Measurements from ENCODE around the gene TMEM204.

Gene TMEM204

GRCh38 chr16:1538804-1539520 lies 5.5 kb downstream of the TMEM204 start:
- DNase-seq (ENCODE audit: low read depth in 2 of 2), result no peak

DNA sequence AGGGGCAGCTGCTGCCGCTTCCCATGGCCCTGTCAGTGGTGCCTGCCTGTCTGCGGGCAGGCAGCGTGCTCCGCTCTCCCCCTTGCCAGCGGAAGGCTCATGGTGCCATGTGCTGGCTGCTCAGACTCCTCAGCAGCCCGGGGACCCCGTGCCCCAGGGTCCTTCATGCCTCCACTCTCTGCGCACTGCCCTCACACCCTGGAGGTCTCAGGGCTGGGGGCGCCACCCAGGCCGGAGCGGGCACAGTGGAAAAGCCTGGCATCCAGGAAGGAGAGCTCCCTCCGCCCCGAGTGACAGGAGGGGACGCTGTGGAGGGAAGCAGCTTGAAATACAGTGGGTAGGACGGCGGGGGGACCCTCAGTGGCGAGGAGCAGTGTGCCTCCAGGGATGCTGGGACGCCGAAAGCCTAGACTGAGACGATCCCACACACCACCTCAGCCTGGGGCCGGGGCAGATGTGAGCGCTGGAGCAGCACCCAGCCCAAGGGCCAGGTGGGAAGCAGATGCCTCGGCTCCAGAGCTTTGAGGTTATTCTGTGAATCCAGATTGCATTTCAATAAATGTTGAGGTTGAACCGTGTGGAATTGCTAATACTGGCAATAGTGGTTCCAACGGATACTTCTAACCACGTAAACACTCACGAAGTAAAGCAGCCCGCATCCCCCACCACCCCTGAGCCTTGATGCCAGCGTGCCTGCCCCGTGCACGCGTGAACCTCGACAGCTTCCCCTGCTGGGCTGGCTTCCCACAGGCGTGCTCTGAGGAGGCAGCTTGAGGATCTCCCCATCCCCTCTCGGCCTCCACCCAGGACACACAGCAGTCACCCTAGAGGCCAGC lies 6.5 kb downstream of the TMEM204 start:
- no peak for DNase-seq (ENCODE audit: low read depth in 2 of 2)

DNA sequence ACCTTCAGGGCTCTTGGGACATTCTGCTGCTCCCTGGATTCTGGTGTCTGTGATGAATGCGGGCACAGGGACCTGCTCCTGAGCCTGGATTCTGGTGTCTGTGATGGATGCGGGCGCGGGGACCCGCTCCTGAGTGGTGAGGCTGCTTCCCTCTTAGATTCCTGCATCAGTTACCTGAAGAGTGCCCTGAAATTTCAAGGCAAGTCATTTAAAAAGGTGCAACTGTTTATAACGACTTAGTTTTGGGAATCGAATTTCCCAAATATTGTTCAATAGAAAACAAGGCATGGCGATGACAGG lies 7.0 kb downstream of the TMEM204 start:
- no peak for DNase-seq (ENCODE audit: low read depth in 2 of 2)

DNA sequence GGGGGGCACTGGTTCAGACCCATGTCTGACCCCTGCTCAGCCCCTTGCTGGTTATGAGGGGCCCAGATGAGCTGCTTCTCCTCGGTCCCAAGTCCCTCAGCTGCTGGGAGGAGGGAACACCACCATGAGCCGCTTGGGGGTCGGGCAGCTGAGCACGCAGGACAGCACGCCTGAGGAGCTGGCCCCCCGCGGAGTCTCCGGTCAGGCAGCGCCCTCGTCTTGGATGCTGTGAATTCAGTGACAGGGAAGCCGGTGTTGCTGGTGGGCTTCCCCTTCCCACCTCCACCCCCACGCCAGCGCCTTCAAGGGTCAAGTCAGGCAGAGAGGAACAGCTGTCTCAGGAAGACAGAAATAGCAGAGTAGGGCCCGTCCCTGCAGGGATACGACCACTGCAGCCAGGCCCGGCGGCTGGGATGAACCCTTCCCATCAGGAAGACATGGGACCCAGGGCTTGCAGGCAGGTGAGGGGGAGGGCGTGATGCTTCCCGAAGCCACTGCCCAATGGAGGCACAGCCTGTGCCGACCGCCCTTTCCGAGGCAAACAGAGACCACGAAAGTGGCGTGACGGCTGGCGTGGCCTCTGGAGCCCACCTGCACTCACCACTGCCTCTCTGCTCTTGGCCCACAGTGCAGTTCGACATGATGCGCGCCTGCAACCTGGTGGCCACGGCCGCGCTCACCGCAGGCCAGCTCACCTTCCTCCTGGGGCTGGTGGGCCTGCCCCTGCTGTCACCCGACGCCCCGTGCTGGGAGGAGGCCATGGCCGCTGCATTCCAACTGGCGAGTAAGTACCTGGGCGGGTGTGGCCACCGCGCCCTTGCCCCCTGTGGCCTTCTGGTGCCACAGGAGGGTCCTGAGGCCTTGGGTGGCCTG lies 8.1 kb downstream of the TMEM204 start:
- no peak for DNase-seq (ENCODE audit: low read depth in 2 of 2)

DNA sequence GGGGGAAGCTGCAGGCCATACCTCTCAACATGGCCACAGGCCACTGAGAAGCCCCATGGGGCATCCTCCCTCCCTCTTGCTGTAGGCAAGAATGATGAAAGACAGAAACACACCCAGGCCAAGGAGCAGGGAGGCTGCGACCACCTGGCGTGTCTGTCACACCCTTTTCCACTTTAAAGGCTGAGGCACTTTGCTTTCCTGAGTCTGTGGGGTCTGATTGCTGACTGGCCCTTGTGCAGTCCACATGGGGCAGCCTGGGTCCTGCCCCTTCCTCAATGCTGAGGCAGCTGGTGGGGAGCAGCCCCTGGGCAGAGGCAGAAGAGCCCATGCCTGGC lies 8.7 kb downstream of the TMEM204 start:
- no peak for DNase-seq (ENCODE audit: low read depth in 2 of 2)

DNA sequence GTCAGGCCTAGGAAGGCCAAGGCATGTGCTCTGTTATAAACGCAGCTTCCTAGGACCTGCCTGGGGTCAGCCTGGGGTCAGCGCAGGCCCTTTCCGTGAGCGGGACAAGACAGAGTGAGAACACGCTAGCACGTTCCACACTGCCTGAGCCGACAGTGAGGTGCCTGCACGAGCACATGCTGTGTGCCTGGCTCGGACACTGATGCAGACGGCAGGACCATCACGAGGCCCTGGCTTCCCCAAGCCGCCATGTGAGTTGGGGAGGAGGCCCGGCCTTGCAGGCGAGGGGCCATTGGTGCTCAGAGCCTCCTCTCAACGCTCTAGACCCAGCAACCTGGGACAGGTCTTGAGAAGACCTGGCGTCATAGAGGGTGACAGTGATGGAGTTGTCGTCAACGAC lies 9.1 kb downstream of the TMEM204 start:
- no peak for DNase-seq (ENCODE audit: low read depth in 2 of 2)

DNA sequence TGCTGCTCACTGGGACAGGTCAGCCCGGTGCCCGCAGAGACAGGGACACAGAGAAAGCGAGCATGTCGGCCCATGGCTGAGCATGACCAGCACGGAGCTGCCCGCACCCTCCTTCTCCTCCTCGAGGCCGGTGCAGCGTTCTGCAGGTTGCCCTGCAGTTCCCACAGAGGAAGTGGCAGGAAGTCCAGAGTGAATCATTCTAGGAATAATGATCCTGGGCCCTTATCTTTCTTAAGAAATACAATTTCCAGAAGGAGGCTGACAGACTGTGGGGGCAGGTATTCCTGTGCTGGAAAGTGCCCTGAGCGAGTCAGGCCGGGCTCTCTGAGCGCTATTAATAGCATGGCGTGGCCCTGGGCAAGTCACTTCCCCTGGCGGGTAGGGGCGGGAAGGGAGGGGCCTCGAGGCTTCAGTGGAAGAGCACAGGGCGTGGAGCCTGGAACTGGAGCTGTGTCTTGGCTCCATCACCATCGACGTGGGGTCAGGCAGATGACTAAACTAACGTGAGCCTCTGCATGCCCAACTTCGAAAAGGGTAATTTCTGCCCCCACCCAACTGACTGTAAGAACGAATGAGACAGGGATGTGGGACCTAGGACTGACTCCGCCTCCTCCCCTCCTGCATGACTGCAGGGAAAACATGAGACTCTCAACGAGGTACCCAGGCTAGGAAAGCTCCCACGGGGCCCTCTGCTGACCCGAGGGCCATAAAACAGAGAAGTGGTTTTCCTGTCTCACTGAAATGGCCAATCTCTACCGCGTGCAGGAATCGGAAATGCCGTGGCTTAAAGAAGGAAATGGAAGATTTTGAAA lies 9.8 kb downstream of the TMEM204 start:
- peak in 1 of 2 donors; percentile 62 for DNase-seq (ENCODE audit: low read depth in 2 of 2)

GRCh38 chr16:1545044-1546040 lies 11.9 kb downstream of the TMEM204 start:
- no peak for DNase-seq (ENCODE audit: low read depth in 2 of 2)

DNA sequence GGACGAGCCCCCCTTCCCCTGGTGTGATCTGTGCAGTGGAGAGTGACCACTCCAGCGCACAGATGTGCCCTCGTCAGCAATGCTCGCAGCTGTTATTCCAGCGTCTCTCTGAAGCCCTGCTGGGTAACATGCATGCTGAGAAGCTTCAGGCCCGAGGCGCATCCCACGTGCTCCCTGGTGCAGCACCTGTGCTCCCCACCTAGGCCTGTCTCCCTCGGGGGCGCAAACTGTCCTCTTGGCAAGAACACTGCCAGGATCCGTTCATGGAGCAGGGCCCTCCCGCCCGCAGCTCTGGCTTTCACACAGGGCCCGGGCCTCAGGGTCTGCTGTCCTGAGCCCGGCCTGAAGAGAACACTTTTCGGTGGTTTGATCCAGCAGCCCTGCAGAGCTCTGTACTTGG lies 13.0 kb downstream of the TMEM204 start:
- DNase-seq (ENCODE audit: low read depth in 2 of 2), result no peak

DNA sequence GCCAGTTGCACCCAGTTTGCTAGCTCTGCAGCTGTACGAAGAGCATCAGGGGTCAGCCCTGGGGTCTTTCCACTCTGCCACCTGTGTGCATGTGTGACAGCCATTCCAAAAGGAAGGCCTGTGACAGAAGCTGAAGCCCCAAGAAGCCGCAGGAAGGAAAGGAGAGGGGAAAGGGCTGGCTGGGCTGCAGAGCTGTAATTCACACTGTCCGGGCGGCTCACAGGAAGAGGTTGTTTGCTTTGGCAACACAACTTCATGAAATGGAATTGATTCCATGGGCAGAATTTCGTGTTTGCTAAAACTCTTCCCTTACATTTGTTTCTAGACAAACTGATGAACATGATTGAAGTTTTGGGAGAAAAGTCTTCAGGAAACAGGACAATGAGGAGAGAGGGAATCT lies 14.8 kb downstream of the TMEM204 start:
- DNase-seq (ENCODE audit: low read depth in 2 of 2), result no peak

DNA sequence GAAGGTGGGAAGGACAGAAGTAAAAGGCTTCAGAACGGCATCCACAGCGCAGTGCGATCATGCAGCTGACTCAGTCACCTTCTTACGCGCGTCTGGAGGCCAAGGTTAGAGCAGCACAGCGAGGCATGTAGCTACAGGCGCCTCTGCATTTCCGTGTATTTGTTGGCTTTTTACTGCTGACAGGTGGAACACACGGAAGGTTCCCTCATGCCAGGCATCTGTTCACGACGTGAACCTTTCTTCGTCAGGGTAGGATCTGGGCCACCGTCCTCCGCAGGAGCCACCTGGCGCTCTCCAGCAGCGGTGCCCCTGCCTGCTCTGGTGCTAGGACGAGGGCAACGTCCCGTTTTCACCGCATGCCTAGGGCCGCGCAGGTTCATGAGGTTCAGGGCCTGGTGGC lies 15.3 kb downstream of the TMEM204 start:
- DNase-seq (ENCODE audit: low read depth in 2 of 2), result no peak

- DNase-seq (ENCODE audit: low read depth in 2 of 2), result no peak
Observed at GRCh38 chr16:1550069-1550468, 16.6 kb downstream of the TMEM204 start.

- DNase-seq (ENCODE audit: low read depth in 2 of 2), result no peak
Observed at GRCh38 chr16:1550696-1551095, 17.2 kb downstream of the TMEM204 start.

- DNase-seq (ENCODE audit: low read depth in 2 of 2), result no peak
Observed at GRCh38 chr16:1551166-1551565, 17.7 kb downstream of the TMEM204 start.

DNA sequence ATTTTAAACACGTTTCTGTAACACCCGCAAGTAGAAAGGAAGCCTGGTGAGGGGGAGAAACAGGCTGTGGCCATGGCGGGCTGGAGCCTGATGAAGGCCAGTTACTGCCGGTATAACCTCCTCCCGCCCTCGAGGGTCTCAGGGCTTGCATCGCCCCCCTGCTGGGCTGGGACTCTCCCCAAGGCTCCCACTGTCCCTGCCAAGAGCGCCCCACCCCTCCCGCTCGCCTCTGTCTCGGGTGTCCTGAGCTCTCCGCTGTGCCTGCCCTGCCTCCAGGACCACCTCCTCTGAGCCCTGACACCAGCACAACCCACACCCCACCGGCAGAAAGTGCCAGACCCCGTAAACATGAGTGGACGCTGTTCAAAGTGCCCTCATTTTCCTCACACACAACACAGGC lies 18.7 kb downstream of the TMEM204 start:
- no peak for DNase-seq (ENCODE audit: low read depth in 2 of 2)

- no peak for DNase-seq (ENCODE audit: low read depth in 2 of 2)
Observed at GRCh38 chr16:1553946-1554825, 20.7 kb downstream of the TMEM204 start.

DNA sequence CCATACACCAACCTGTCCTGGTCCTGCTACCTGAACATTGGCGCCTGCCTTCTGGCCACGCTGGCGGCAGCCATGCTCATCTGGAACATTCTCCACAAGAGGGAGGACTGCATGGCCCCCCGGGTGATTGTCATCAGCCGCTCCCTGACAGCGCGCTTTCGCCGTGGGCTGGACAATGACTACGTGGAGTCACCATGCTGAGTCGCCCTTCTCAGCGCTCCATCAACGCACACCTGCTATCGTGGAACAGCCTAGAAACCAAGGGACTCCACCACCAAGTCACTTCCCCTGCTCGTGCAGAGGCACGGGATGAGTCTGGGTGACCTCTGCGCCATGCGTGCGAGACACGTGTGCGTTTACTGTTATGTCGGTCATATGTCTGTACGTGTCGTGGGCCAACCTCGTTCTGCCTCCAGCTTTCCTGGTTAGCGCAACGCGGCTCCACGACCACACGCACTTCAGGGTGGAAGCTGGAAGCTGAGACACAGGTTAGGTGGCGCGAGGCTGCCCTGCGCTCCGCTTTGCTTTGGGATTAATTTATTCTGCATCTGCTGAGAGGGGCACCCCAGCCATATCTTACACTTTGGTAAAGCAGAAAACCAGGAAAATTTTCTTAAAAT lies 21.5 kb downstream of the TMEM204 start:
- DNase-seq (ENCODE audit: low read depth in 2 of 2), result no peak

DNA sequence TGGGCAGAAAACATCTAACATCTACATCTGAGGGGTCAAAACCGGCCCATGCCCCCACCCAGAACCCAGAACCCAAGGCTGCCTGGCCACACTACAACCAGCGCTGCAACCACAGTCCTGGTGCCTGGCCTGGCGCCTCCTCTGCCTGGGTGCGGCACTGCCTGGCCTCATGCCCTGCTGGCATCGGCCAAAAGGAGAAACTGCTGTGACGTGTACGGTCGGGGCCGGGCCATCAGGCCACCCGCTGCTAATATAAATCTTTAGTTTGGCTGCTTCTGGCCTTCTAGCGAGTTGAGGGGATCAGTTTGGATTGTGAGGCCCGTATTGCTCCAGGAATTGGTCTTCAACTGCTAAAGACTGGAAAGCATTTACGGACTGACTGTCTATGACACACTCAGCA lies 22.8 kb downstream of the TMEM204 start:
- DNase-seq (ENCODE audit: low read depth in 2 of 2), result no peak

DNA sequence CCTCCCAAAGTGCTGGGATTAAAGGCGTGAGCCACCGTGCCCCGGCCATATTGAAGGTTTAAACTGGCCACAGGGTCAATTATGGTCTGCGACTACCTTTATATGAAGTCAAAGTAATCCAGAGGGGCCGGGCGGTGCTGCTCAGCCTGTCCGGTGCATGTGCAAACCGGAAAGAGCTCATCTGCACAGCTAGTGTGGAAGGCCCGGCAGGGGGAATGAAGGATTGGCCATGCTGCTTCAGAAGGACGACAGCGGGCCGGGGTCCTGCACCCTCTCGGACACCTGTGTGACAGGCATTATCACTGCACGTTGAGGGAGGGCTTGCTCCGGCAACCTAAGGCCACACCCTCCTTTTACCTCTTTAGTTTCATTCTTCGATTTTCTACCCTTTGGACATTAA lies 23.6 kb downstream of the TMEM204 start:
- DNase-seq (ENCODE audit: low read depth in 2 of 2), result no peak

All from stimulated activated CD8-positive, alpha-beta memory T cell treated with anti-CD3 and anti-CD28 coated beads, Interleukin-2, amount 100 ng/mL, for 48 hours (primary cell).